ENCODE results near the gene RWDD3. TPM values are rescaled to one million over a fixed set of nuclear protein-coding genes. Genes with fewer than 3 reads are reported as not detected.

Gene RWDD3, protein sequence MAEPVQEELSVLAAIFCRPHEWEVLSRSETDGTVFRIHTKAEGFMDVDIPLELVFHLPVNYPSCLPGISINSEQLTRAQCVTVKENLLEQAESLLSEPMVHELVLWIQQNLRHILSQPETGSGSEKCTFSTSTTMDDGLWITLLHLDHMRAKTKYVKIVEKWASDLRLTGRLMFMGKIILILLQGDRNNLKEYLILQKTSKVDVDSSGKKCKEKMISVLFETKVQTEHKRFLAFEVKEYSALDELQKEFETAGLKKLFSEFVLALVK
- 17.1 TPM for polyA plus RNA-seq (2013, experiment 1 of 2; ENCODE audit: insufficient read length)
- polyA plus RNA-seq (2013, experiment 2 of 2; ENCODE audit: insufficient read length) = 17.1 TPM

DNA sequence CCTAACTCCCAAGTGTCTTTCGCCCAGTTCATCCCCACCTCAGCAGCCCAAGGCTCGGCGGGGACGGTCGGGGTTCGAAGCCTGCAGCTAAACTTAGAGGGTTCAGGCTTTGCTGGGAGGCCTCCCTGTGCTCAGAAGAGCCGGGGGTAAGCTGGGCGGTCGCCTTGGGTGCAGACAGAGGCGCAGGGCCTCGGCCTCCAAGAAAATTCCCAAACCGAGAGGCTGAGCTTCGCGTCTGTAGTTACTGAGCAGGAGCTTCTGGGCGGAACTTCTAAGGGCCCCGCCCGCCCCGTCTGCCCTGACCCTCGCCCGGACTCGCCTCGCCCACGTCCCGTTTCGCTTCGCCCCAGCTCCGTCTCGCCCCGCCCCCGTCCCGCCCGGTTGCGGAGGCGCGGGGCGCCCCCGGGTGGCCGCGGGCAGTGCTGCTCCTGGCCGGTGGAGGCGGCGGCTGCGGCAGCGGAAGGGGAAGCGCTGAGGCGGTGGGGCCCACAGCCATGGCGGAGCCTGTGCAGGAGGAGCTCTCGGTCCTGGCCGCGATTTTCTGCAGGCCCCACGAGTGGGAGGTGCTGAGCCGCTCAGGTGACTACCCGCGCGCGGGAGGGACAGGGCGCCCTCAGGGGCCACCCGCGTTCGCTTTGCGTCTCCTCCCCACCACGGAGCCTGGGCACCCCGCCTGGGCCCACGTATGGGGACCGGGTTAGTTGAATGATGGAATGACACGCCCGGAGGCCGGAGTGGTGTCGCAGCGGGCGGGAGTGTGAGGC lies at the start of gene RWDD3:
TSS of gene RWDD3 (plus strand) at position 474 of the 764 bp plus-strand sequence. CDS start at position 495, 21 bp downstream.
- peak; percentile 91 for DNase-seq

DNA sequence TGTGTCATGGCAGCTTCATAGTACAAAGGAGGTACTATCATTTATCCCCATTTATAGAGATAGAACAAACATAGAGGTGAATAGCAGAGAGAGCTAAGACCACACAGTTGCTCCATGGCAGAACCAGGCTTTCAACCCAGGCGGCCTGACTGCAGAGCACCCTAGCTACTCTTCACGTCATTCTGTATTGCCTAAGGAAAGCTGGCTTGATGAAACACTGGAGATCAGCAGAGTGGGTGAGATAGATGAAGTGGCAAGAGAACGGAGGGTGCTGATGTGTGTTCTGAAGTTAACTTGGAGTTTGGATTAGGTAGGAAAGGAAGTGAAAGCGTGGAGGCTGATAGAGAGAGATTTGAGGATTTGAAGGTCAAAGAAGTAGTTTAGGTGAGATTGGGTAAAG lies 47.9 kb upstream of the RWDD3 start:
- DNase-seq = no peak

DNA sequence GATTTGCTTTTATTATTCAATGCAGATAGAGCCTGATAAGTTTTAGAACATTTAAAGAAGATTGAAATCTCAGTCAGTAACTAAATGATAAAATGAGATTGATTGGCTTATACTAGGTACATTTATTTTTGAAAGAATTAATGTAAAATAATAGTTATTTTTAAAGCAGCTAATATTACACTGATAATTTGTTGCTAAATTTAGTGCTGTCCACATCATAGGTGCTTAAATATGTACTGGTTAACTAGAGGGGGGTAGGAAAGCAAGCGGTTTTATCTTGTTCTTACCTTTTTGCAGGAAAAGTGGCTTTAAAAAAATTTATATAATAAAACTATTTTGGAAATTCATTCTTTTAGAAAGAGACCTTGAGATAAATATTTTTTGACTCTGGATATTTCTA lies 40.4 kb upstream of the RWDD3 start:
- DNase-seq = no peak

DNA sequence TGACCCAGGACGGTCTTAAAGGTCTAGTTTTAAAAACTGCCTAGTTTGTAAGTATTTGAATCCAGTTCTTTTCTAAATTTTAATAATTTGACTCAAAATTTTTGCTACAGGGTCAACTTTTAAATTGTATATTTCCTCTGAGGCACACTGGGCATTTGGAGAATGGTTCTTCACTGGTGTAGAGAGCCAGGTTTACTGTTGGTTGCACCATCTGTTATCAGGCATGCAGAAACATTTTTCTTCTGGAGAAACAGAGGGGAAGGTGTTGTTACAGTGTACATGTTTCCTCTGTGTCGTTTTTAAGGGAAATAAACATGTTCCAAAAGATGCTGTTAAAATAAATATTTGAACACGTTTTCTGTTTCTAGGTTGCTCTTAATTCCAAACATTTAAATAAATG lies 39.0 kb upstream of the RWDD3 start:
- DNase-seq = no peak

DNA sequence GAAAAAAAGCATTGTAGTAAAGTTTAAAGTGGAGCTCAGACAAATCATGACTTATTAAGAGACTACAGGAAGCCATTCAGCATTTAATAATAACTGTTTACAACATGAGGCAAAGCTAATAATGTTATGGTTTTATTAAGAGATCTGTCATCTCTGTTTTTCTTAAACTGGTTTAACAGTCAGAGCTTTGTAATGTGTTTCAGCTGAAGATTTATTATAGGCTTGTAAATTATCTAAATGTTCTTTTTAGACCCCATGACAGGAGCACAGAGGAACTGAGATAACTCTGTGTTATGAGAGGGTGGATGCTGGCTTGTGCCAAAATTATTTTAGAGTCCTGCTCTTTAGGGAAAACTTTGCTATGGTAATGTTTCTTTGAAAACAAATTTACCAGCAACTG lies 38.0 kb upstream of the RWDD3 start:
- no peak for DNase-seq

DNA sequence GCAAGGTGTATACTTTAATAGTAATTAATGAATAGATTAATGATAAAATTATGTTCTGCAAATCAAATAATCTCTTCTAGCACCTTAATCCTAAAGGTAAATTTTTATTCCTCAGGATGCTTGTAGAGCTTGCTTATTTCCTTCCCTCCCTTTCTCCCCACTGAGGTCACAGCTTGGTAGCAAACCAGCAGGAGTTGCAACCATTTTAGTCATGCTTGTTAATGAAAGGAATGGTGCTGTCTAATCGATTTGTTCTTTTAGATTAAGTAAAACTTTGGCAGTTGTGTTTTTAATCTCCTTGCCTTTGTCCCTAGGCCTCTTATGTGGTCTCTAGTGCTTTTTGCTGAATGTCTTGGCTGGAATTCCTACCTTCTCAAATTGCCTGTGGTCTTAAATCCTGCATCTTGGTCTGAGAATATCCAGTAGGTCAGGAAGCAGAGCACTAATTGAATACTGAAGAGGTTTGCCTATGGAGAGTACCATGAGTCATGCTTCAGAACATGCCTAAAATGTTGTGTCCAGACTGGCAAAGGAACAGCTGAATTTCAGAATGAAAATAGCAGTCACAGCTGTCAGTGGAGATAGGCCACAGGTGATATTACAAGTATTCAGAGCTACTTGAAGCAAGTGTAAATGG lies 36.3 kb upstream of the RWDD3 start:
- DNase-seq = peak; percentile 24

DNA sequence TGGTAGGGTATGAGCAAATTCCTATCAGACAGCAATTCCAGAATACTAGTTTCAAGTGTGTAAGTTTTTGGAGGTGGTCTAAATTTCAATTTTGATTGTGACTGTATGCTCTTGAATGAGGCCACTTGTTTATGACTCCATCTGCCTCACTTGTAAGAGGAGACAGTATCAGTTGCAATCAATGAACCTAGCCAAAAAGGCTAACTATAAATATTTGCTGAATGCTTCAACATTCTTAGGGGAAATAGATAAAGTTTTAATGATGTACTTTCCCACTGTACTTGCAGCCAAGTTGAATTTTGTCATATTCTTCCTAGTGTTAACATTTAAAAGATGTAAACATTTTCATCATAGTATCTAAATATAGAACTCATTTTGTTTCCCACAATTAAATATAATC lies 32.1 kb upstream of the RWDD3 start:
- DNase-seq = no peak

DNA sequence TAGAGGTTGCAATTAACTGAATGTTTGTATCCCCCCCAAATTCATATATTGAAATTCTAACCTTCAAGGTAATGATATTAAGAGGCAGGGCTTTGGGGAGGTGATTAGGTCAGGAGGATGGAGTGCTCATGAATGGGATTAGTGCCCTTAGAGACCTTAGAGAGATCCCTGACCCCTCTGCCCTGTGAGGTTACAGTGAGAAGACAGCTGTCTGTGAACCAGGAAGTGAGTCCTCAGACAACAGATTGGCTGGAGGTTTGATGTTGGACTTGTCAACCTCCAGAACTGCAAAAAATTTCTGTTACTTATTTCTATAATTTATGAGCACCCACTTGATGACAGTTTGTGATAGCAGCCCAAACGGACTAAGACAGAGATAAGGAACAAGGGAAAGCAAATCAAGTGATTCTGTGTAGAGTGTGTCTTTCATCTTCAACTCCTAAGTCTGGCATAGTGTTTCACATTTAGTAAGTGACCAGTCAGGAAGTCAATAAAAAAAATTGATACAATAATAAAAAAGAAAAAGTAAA lies 30.0 kb upstream of the RWDD3 start:
- DNase-seq = no peak

DNA sequence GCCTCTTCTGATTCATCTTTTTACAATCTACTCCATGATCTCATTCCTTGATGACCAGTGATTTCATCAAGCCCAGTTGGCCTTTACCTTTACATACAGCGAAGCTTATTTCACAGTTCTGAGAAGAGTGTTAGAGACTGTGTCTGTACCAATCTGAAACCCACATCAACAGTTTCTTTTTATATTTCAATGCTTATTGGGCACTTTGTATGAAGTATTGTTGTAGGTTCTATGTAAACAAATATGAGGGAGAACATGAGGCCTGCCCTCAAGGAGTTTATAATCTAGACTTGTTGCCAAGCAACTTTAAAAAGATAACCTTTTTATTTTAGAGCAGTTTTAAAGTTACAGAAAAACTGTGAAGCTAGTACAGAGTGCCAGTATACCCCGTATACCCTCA lies 27.5 kb upstream of the RWDD3 start:
- DNase-seq = no peak

DNA sequence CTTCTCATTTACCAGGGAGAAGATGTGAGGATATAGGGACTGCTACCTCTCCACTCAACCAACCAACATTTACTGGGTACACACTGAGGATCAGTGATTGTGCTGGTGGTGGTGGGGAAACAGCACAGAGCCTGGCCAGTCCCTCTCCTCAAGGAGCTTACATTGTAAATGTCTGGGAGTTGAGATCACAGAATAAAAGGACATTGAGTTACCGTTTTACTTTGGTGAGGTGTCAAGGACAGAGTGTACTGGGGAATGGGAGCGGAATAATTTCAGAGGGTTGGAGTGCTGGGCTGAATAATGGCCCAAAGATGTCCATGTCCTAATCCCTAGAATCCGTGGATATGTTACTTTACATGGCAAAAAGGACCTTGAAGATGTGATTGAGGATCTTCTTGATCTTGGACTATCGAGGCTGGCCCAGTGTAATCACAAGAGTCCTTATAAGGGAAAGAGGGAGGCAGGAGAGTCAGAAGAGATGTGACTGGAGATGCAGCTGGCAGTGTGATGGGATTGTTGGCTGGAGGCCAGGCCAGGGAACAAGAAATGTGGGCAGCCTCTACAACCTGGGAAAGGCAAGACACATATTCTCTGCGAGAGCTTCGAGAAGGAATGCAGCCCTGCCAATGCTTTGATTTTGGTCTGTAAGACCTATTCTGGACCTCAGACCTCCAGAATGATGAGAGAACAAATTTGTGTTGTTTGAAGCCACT lies 26.6 kb upstream of the RWDD3 start:
- no peak for DNase-seq

DNA sequence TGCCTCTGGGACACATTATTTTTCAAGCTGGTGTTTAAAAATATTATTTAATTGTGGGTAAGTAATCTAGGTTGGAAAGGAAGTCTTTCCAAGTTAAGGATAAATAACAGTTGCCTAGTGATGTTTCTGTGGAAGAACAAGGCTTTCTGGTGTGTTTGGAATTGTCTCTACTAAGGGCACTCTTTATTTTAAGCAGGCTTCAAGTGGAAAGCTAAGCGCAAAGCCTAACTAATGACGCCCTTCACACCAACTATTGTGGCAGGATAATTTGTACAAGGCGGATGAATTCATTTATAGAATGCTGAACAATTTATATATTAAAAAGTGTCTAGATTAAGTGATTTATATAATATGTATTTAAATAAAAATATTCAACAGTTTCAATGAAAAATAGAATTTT lies 25.1 kb upstream of the RWDD3 start:
- DNase-seq = no peak

DNA sequence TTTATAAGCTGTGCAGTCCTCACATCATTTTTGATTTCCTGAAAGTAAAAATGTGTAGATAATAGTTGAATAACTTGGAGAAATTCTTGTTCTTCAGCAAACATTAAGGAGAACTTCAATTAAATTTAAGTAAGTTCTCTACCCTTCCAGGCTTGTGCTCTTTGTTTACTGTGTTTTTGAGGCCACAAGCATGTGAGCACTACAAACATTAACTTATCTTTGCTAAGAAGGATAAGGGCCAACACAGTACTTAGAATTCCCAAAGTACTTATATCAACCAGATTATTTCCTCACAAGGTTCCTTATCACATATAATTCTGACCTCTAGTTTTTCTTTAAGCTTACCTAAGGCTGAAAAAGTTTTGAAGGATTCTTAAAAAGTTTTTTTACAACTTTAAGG lies 24.7 kb upstream of the RWDD3 start:
- no peak for DNase-seq

DNA sequence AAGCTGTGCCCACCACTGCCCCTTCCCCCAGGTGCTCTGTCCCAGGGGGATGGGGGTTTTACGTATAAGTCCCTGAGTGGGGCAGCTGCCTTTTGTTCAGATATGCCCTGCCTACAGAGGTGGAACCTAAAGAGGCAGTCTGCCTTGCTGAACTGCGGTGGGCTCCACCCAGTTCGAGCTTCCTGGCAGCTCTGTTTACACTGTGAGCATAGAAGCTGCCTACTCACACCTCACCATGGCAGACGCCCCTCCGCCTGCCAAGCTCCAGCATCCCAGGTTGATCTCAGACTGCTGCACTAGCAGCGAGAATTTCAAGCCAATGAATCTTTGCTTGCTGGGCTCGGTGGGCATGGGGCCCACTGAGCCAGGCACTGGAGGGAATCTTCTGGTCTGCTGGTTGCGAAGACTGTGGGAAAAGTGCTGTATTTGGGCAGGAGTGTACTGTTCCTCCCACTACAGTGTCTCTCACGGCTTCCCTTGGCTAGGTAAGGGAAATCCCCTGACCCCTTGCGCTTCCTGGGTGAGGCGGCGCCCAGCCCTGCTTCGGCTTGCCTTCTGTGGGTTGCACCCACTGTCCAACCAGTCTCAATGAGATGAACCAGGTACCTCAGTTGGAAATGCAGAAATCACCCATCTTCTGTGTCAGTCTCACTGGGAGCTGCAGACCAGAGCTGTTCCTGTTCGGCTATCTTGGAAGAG lies 17.6 kb upstream of the RWDD3 start:
- DNase-seq = no peak

DNA sequence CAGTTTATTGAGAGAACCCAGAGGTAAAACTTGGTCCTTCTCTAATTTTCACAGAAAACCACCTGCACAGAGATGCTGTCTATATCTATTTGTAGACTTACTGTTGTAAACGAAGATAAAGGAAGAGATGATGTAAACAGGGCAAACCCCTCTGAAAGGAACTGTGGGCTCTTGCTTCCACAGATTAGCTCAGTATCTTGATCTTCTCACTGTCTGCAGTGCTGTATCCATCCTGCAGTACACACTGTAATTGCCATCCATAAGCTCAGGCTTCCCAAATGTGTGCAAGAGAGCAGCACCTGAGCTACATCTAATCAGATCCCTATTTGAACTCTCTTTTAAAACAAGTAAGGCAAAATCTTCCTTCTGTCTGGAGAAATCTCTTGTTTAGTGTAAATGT lies 16.6 kb upstream of the RWDD3 start:
- no peak for DNase-seq

DNA sequence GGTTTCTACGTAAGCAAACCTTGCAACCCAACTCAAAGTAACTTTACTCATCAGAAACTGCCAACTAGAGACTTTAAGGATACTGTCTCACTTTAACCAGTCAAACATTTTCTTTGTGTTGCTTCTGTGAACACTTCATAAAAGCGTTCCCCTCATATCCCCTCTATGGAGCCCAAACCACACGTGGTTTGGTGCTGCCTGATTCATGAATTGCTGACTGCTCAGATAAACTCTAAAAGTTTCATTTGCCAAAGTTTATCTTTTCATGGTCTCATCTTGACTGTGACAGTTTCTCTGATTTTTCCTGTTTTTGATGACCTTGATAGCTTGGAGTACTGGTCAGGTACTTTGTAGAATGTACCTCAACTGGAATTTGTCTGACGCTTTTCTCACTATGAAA lies 14.6 kb upstream of the RWDD3 start:
- no peak for DNase-seq

DNA sequence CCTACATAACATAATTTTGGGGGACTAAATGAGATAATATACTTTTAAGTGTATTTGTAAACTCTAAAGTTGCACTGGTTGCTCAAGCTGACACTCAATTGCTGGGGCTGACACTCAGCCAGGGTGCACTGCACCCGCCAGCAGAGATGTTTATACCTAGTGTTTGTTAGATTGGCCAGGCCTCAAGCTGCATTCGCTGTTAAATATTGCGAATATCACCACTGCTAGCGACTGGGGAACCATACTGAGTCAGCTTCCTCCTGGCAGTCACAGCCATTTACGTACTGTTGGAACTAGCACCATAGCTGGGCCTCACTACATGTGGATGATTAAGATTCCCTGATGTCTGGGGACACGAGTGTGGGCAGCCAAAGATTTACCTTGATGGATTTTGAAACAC lies 12.7 kb upstream of the RWDD3 start:
- no peak for DNase-seq

DNA sequence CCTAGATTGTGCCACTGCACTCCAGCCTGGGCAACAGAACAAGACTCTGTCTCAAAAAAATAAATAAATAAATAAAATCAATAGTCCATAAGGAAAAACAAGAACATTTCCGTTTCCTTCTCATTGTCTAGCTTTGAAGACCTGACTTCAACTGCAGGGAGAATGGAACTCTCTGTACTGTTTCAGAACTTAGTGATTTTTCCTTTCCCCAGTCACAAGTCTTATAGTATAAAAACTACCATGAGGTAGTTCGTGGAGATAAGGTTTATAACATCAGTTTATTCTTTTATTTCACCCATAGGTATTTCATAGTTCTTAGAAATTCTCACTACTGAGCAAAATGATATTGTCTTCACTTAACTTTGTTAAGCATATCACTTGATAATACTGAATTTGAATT lies 11.4 kb upstream of the RWDD3 start:
- no peak for DNase-seq

DNA sequence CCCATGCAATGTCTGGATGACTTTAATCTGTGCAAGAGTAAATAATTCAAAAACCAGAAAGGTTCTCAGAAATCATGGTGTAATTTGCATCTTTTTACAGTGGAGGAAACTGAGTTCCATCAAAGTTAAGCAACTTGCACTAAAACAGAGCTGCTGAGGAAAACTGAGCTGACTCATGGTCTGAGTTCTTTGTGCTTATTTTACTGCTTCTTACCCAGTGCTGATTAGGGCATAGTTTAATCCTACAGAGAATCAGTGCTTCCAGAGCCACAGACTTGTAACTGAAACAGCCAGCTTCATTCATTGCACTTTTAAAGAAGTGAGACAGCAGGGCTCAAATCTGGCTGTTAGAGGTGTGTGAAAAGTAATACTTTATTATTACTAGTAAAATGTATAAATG lies 10.9 kb upstream of the RWDD3 start:
- peak; percentile 22 for DNase-seq

DNA sequence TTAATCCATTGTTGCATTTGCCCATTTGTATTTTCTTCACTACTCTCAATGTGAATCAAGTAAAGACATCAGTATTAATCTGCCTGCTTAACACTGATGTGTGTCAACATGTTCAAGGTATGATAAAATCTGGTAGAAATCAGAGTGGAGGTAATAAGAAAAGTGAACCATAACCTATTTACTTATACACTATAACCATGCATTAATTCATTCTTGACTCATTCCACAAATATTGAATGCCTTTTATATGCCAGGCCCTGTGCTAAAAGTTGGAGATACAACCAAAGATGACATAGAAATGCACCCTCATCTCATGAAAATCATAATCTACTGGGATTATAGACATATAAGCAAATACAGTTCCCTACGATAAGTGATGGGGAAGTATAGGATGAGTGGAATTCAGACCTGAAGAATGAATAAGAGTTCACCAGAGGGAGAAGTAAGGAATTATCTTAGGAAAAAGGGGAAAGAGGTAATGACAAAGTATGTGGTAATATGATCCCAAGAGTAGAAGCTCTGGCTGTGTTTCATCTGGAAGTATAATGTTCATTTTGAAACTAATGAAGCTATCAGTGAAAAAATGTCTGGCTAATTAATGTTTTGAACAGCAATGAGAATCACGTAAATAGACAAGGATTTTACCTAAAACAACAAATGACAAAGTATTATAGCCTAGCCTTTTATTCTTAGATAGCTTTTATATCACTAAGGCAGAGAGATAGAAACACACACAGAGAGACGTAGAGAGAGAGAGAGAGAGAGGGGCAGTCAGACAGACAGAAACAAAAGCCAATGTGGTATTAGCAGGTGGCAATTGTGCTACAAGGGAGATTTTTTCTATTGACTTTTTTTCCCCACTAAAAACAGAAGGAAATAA lies 7.0 kb upstream of the RWDD3 start:
- no peak for DNase-seq

DNA sequence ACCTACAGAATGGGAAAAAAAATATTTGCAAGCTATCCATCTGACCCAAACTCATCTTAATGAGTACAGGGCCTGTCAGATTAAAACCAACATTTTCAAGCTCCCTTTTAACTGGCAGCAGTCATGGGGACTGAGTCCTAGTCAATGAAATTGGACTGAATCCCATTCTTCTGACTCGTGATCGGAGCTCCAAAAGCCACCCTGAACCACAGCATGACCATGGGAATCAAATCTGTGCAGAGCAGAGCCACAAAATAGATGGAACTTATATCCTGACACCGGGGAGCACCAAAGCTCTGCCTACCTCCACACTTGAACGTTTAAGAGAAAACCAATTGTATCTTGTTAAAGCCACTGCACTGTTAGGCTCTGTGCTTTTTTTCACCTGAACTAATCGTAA lies 5.0 kb upstream of the RWDD3 start:
- no peak for DNase-seq

DNA sequence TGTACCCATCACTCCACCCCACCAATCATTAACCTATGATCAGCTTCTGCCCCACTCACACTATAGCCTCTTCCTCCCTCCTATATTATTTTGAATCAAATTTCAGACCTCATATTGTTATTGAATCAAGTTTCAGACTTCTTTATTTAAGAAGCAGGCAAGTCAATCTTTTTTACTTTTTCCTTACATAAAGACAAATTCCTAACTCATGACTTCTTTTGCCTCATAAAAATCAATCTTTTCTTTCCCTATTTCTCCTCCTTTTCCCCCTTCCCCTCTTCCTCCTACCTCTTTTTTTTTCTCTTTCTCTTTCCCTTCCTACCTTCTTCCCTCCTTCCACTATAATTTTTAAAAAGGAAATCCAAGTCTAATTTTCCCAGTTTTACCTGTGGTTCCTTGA lies 4.3 kb upstream of the RWDD3 start:
- DNase-seq = no peak

Measured in fibroblast of skin of abdomen (primary cell).